Common myeloid progenitor, CD34-positive (primary cell): ENCODE measurements around the gene KHDC4.
"Not testable (repeated sequence)": the region's sequence is repeated elsewhere in the genome, so short reads cannot be mapped to it uniquely, and the experiment has no call there.

Experiments used
- CTCF ChIA-PET: fragments of 350-600 bp; sonication (Branson Sonifier 250); formaldehyde crosslinking; loops from one replicate; lab custom pipeline; 2021; ENCODE audit warnings: antibody characterized with exemption; lab: Charles Lee
- POLR2A ChIA-PET: fragments of 350-600 bp; sonication (Branson Sonifier 250); formaldehyde crosslinking; loops from one replicate; lab custom pipeline; 2021; ENCODE audit warnings: antibody characterized with exemption; lab: Charles Lee
- DNase-seq, 3 donors: peaks; one replicate each; pipeline versions ENCODE4 v3.0.0 to v3.0.0-alpha.2; 2013
- H3K27ac ChIP-seq, 2 experiments: 1 replicate in 1 of 2; 2 replicates in 1 of 2; pipeline ENCODE4 v1.7.0; 2013; ENCODE audit warnings: inconsistent platforms in 2 of 2, low read length in 2 of 2, mild to moderate bottlenecking in 2 of 2, low read depth in 1 of 2, moderate library complexity in 1 of 2; ENCODE audit not compliant: severe bottlenecking in 2 of 2, insufficient read depth in 1 of 2, poor library complexity in 1 of 2
- H3K27me3 ChIP-seq, 5 experiments: replicated peaks in 2 of 5; 1 replicate in 3 of 5; 2 replicates in 2 of 5; pipeline versions ENCODE4 v1.6.1 to v1.7.0; 2013; ENCODE audit warnings: low read length in 4 of 5, mild to moderate bottlenecking in 2 of 5, moderate library complexity in 2 of 5, inconsistent platforms in 1 of 5; ENCODE audit not compliant: insufficient read depth in 5 of 5, control insufficient read depth in 4 of 5
- H3K36me3 ChIP-seq, 4 experiments: 1 replicate in 2 of 4; 2 replicates in 2 of 4; pipeline versions ENCODE4 v1.6.1 to v1.7.0; 2013; ENCODE audit warnings: low read length in 3 of 4, control low read depth in 1 of 4, mild to moderate bottlenecking in 1 of 4; ENCODE audit not compliant: control insufficient read depth in 4 of 4, insufficient read depth in 4 of 4
- H3K4me1 ChIP-seq, 4 experiments: 1 replicate in 3 of 4; 2 replicates in 1 of 4; pipeline versions ENCODE4 v1.6.1 to v1.7.1; 2013; ENCODE audit warnings: low read length in 3 of 4, mild to moderate bottlenecking in 3 of 4, control low read depth in 1 of 4, inconsistent platforms in 1 of 4, moderate library complexity in 1 of 4; ENCODE audit not compliant: control insufficient read depth in 4 of 4, insufficient read depth in 4 of 4; ENCODE audit errors: control extremely low read depth in 1 of 4
- H3K4me3 ChIP-seq, 7 experiments: 1 replicate in 4 of 7; 2 replicates in 3 of 7; pipeline versions ENCODE4 v1.5.1 to v1.7.0; 2013; ENCODE audit warnings: mild to moderate bottlenecking in 7 of 7, low read length in 6 of 7, moderate library complexity in 6 of 7, inconsistent platforms in 2 of 7, low read depth in 2 of 7, control low read depth in 1 of 7; ENCODE audit not compliant: insufficient read depth in 4 of 7, control insufficient read depth in 1 of 7; ENCODE audit errors: extremely low read depth in 1 of 7
- H3K9me3 ChIP-seq, 5 experiments: 1 replicate in 4 of 5; 2 replicates in 1 of 5; pipeline versions ENCODE4 v1.6.1 to v1.7.1; 2013; ENCODE audit warnings: low read length in 4 of 5, mild to moderate bottlenecking in 2 of 5, inconsistent platforms in 1 of 5, low read depth in 1 of 5, moderate library complexity in 1 of 5; ENCODE audit not compliant: control insufficient read depth in 4 of 5, insufficient read depth in 2 of 5; ENCODE audit errors: control extremely low read depth in 1 of 5
- WGBS: methylation state at CpG from one replicate; pipeline ENCODE4 v1.1.5; 2013; ENCODE audit not compliant: insufficient coverage; 5-methylcytosine and 5-hydroxymethylcytosine counted together

KHDC4 gene

DNA sequence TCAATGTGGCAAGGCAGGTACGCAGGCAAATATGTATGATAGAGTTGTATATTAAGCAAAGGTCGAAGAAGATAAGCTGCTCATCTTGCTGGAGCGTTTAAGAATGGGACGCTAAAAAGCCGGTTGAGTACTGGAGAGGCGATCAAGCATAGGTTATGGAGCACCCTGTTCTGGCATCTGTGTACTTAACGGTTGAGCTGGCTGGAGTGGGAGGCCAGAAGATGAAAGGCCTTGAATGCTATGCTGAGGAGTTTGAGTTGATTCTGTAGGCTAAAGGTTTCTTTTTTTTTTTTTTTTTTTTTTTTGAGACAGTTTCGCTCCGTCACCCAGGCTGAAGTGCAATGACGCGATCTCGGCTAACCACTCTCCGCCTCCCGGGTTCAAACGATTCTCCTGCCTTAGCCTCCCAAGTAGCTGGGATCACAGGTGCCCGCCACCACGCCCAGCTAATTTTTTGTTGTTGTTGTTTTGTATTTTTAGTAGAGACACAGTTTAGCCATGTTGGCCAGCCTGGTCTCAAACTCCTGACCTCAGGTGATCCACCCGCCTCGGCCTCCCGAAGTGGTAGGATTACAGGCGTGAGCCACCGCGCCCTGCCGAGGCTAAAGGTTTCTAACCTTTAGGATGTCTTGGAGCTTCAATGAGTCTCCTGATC, 850 bp upstream of the KHDC4 start:
- H3K27ac ChIP-seq: peak overlapping the region; percentile 99
- peaks cover 6 to 26% (median 18%) of the 10 kb centered on the region in 4 experiments for H3K36me3 ChIP-seq
- CTCF ChIA-PET: interaction anchor here (0.9 to 4.2 kb wide), 7 partner anchors 11 to 132 kb away, joined by 3 to 25 read pairs (median 3); no protein-coding TSS in a partner anchor
- no peaks in the 10 kb centered on the region for H3K9me3 ChIP-seq
- POLR2A ChIA-PET: interaction anchor here (0.5 to 1.8 kb wide), 2 partner anchors 19 to 42 kb away, joined by 4 to 8 read pairs; no protein-coding TSS in a partner anchor
- DNase-seq: no peak
- H3K27me3 ChIP-seq: no peaks in the 10 kb centered on the region
- 96% methylated on average over 19 of the region's 24 CpGs for WGBS
- H3K4me1 ChIP-seq: peaks cover 4 to 38% (median 31%) of the 10 kb centered on the region in 4 experiments
- peak overlapping the region in 6 of 7 experiments; percentile 88 to 100 (median 95) for H3K4me3 ChIP-seq

GRCh38 chr1:155933591-155934096, 569 bp downstream of the KHDC4 start:
- Histone ChIP-seq H3K4me3 (peak overlapping the region; percentile 74 to 100 (median 93)), H3K27ac (peak overlapping the region; percentile 99), H3K9me3 (no peaks in the 10 kb centered on the region), H3K27me3 (no peaks in the 10 kb centered on the region), H3K4me1 (peaks cover 4 to 34% (median 28%) of the 10 kb centered on the region in 4 experiments), H3K36me3 (peaks cover 10 to 39% (median 27%) of the 10 kb centered on the region in 4 experiments)
- ChIA-PET POLR2A (interaction anchor here (0.5 to 1.8 kb wide), 5 partner anchors 43 to 349 kb away, joined by 3 to 8 read pairs (median 3); partner anchors contain the start of genes SMG5 and UBQLN4), CTCF (interaction anchor here (1.1 to 4.2 kb wide), 7 partner anchors 13 to 92 kb away, joined by 3 to 25 read pairs (median 4); no protein-coding TSS in a partner anchor)
- DNase-seq: peak in 1 of 3 donors; percentile 21
- 8% methylated on average over 10 of the region's 10 CpGs for WGBS

GRCh38 chr1:155932487-155932886, 1.7 kb downstream of the KHDC4 start:
- no peaks in the 10 kb centered on the region for H3K9me3 ChIP-seq
- H3K4me3 ChIP-seq: peak overlapping the region in 2 of 7 experiments; percentile 11 to 93
- POLR2A ChIA-PET: interaction anchor here (1.0 kb wide), 1 partner anchor 261 kb away, joined by 6 read pairs; the partner anchor contains the start of gene SLC25A44
- DNase-seq: no peak
- peak overlapping the region in 1 of 2 experiments; percentile 99 for H3K27ac ChIP-seq
- 100% methylated on average over 1 of the region's 5 CpGs for WGBS
- H3K4me1 ChIP-seq: peaks cover 4 to 34% (median 28%) of the 10 kb centered on the region in 4 experiments
- H3K36me3 ChIP-seq: peaks cover 13 to 46% (median 34%) of the 10 kb centered on the region in 4 experiments
- no peaks in the 10 kb centered on the region for H3K27me3 ChIP-seq
- CTCF ChIA-PET: interaction anchor here (4.2 kb wide), 1 partner anchor 58 kb away, joined by 25 read pairs; no protein-coding TSS in a partner anchor

DNA sequence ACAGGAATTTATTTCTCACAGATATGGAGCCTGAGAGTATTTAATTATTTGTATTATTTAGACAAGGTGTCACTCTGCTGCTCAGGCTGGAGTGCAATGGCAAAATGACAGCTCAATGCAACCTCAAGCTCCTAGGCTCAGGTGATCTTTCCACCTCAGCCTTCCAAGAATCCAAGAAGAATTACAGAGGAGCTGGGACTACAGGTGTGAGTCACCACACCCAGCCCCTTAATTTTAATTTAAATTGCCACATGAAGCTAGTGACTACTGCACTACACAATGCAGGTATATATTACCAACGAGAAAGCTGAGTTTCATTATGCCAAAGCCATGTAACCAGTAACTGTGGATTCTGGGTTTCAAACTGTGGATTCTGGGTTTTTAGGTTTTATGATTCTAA, 2.1 kb downstream of the KHDC4 start:
- H3K36me3 ChIP-seq: peaks cover 15 to 50% (median 37%) of the 10 kb centered on the region in 4 experiments
- ChIA-PET POLR2A (interaction anchor here (1.0 kb wide), 1 partner anchor 262 kb away, joined by 6 read pairs; the partner anchor contains the start of gene SLC25A44), CTCF (interaction anchor here (4.2 kb wide), 1 partner anchor 58 kb away, joined by 25 read pairs; no protein-coding TSS in a partner anchor)
- peak overlapping the region in 1 of 2 experiments; percentile 99 for H3K27ac ChIP-seq
- no peak for DNase-seq
- peaks cover 4 to 34% (median 28%) of the 10 kb centered on the region in 4 experiments for H3K4me1 ChIP-seq
- H3K9me3 ChIP-seq: no peaks in the 10 kb centered on the region
- WGBS: 100% methylated on average over 1 of the region's 1 CpG
- no peaks in the 10 kb centered on the region for H3K27me3 ChIP-seq
- peak overlapping the region in 2 of 7 experiments; percentile 8 to 14 for H3K4me3 ChIP-seq

GRCh38 chr1:155931332-155932038, 2.7 kb downstream of the KHDC4 start:
- Histone ChIP-seq H3K36me3 (peaks cover 21 to 56% (median 43%) of the 10 kb centered on the region in 4 experiments), H3K27me3 (no peaks in the 10 kb centered on the region), H3K9me3 (no peaks in the 10 kb centered on the region), H3K4me3 (peak overlapping the region in 3 of 7 experiments; percentile 8 to 39 (median 14)), H3K27ac (peak overlapping the region in 1 of 2 experiments; percentile 99), H3K4me1 (peaks cover 4 to 34% (median 28%) of the 10 kb centered on the region in 4 experiments)
- ChIA-PET POLR2A (interaction anchor here (0.7 kb wide), 1 partner anchor 269 kb away, joined by 5 read pairs; no protein-coding TSS in a partner anchor), CTCF (interaction anchor here (1.4 to 4.2 kb wide), 2 partner anchors 15 to 59 kb away, joined by 4 to 25 read pairs; no protein-coding TSS in a partner anchor)
- WGBS: 93% methylated on average over 2 of the region's 7 CpGs
- no peak for DNase-seq

DNA sequence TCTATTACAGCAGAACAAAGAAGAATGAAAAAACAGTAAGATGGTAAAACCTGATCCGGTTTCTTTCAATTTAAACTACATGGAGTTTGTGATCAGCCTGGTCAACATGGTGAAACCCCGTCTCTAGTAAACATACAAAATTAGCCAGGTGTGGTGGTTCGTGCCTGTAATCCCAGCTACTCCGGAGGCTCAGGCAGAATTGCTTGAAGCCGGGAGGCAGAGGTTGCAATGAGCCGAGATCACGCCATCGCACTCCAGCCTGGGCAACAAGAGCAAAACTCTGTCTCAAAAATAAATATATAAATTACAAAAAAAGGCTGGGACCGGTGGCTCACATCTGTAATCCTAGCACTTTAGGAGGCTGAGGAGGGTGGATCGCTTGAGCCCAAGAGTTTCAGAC, 3.5 kb downstream of the KHDC4 start:
- WGBS: 97% methylated on average over 4 of the region's 10 CpGs
- POLR2A ChIA-PET: interaction anchor here (0.7 kb wide), 1 partner anchor 268 kb away, joined by 5 read pairs; no protein-coding TSS in a partner anchor

More for the DNA sequence above, 3.5 kb downstream of the KHDC4 start:
- CTCF ChIA-PET: interaction anchor here (1.0 to 1.6 kb wide), 4 partner anchors 14 to 69 kb away, joined by 3 to 4 read pairs (median 4); no protein-coding TSS in a partner anchor
- DNase-seq, H3K4me3 ChIP-seq, H3K9me3 ChIP-seq, H3K27ac ChIP-seq, H3K27me3 ChIP-seq: not testable (repeated sequence)
- peaks cover 26 to 63% (median 47%) of the 10 kb centered on the region in 4 experiments for H3K36me3 ChIP-seq
- H3K4me1 ChIP-seq: peaks cover 4 to 34% (median 28%) of the 10 kb centered on the region in 4 experiments
